K562 (cell line): ENCODE data around the gene NXF3. TPM values are rescaled to one million over a fixed set of nuclear protein-coding genes. Genes with fewer than 3 reads are reported as not detected.
A peak's percentile ranks its signal among the peaks of the same experiment; 100 is the strongest.

Source experiments
- CAMTA2 ChIP-seq: fragments of 250-450 bp; sonication (Bioruptor Pico); conservative IDR thresholded peaks from 2 replicates; pipeline ENCODE4 v1.5.1; 2022
- DDX20 ChIP-seq: fragments of 450-650 bp; IDR thresholded peaks from 2 replicates; pipeline ENCODE4 v1.6.1; 2016; ENCODE audit warnings: missing genetic modification characterization, low read depth, mild to moderate bottlenecking, missing compliant biosample characterization, moderate library complexity
- FOXK1 ChIP-seq: sonication (generic); formaldehyde crosslinking; IDR thresholded peaks from 2 replicates; pipeline ENCODE4 v1.8.0; 2022; ENCODE audit warnings: missing genetic modification reagents, mild to moderate bottlenecking, borderline replicate concordance
- GABPB2 ChIP-seq: fragments of 250-450 bp; sonication (Bioruptor Pico); conservative IDR thresholded peaks from 2 replicates; pipeline ENCODE4 v1.5.1; 2021; ENCODE audit warnings: mild to moderate bottlenecking
- HDAC1 ChIP-seq, 2 experiments: fragments of 450-650 bp; IDR thresholded peaks; 2 replicates each; pipeline ENCODE4 v1.6.1; 2016 to 2017; ENCODE audit warnings: inconsistent platforms in 1 of 2, mild to moderate bottlenecking in 1 of 2, moderate library complexity in 1 of 2
- HMGN3 ChIP-seq: IDR thresholded peaks from 2 replicates; pipeline ENCODE4 v1.6.1; 2011; ENCODE audit warnings: borderline replicate concordance, low read depth, mild to moderate bottlenecking, mixed read lengths, low read length; ENCODE audit not compliant: insufficient read length; ENCODE audit errors: extremely low read depth
- KLF1 ChIP-seq: fragments of 450-650 bp; IDR thresholded peaks from 2 replicates; pipeline ENCODE4 v1.6.1; 2016; ENCODE audit warnings: missing genetic modification characterization, missing compliant biosample characterization
- MYBL2 ChIP-seq, 2 experiments: fragments of 450-650 bp in 1 of 2; sonication (generic) in 1 of 2; formaldehyde crosslinking in 1 of 2; IDR thresholded peaks; 2 replicates each; pipeline versions ENCODE4 v1.6.1 to v1.8.1; 2017 to 2022; ENCODE audit warnings: borderline replicate concordance in 1 of 2, inconsistent platforms in 1 of 2, low read depth in 1 of 2, mild to moderate bottlenecking in 1 of 2, missing genetic modification reagents in 1 of 2, moderate library complexity in 1 of 2
- POLR2H ChIP-seq: IDR thresholded peaks from 2 replicates; pipeline ENCODE4 v1.6.1; 2016; ENCODE audit warnings: missing genetic modification characterization, low read depth, mild to moderate bottlenecking, control low read depth, missing compliant biosample characterization, moderate library complexity
- SAP30 ChIP-seq: fragments of 200-600 bp; sonication (generic); IDR thresholded peaks from 2 replicates; pipeline ENCODE4 v1.6.1; 2012; ENCODE audit warnings: borderline replicate concordance, low read depth, mild to moderate bottlenecking, moderate library complexity, low read length, control low read depth, inconsistent platforms; ENCODE audit not compliant: insufficient read depth, poor library complexity, severe bottlenecking
- SMAD4 ChIP-seq: fragments of 250-450 bp; sonication (Bioruptor Pico); conservative IDR thresholded peaks from 2 replicates; pipeline ENCODE4 v1.8.0; 2021; ENCODE audit warnings: inconsistent platforms, mild to moderate bottlenecking, moderate library complexity
- SNIP1 ChIP-seq: fragments of 450-650 bp; IDR thresholded peaks from 2 replicates; pipeline ENCODE4 v1.7.1; 2017; ENCODE audit warnings: low read depth, mild to moderate bottlenecking
- ZC3H11A ChIP-seq: IDR thresholded peaks from 2 replicates; pipeline ENCODE4 v1.6.1; 2012; ENCODE audit warnings: low read depth, low read length, improper control_type of control experiment
- ZNF239 ChIP-seq: fragments of 250-450 bp; sonication (Bioruptor Pico); IDR thresholded peaks from 2 replicates; pipeline ENCODE4 v1.4.0; 2020; ENCODE audit warnings: mild to moderate bottlenecking
- polyA plus RNA-seq, 8 experiments: library from polyadenylated mRNA; depleted of rRNA in 4 of 8; stranded (reverse) in 5 of 8; unstranded in 3 of 8; fragments of >200 nt; fragmentation: Nextera tagmentation in 2 of 8; fragmentation: Illumina TruSeq in 1 of 8; extraction: Ambion mirVana in 2 of 8; extraction: Trizol in 1 of 8; gene quantifications; 2 replicates each; pipeline versions ENCODE4 v1.2.1 to v1.2.3, GENCODE V29; 2011 to 2014; ENCODE audit warnings: inconsistent platforms in 1 of 8, missing spikeins in 1 of 8
- total RNA-seq, 7 experiments: library from RNA; depleted of rRNA in 6 of 7; stranded (reverse); fragments of >200 nt in 6 of 7; fragmentation: Illumina TruSeq in 2 of 7; extraction: Trizol in 2 of 7; gene quantifications; 2 replicates each; pipeline versions ENCODE4 v1.2.1 to v1.2.3, GENCODE V29; 2011 to 2021; ENCODE audit warnings: low replicate concordance in 1 of 7
- TF ChIP-seq, protein P1 (sequence below): fragments of 250-450 bp; sonication (Bioruptor Pico); IDR thresholded peaks from 2 replicates; pipeline ENCODE4 v1.4.0; 2020; ENCODE audit warnings: mild to moderate bottlenecking
- TF ChIP-seq, protein P2 (sequence below), 3 experiments: IDR thresholded peaks in 2 of 3; conservative IDR thresholded peaks in 1 of 3; 2 replicates each; pipeline ENCODE4 v1.5.1; 2011 to 2012; ENCODE audit warnings: low read length in 3 of 3, mild to moderate bottlenecking in 3 of 3, control low read depth in 2 of 3, improper control_type of control experiment in 1 of 3, inconsistent platforms in 1 of 3, low read depth in 1 of 3, mixed read lengths in 1 of 3, moderate library complexity in 1 of 3; ENCODE audit not compliant: insufficient read depth in 2 of 3
- TF ChIP-seq, protein P3 (sequence below): fragments of 450-650 bp; formaldehyde crosslinking; conservative IDR thresholded peaks from 2 replicates; pipeline ENCODE4 v1.4.0; 2022; ENCODE audit warnings: mild to moderate bottlenecking, missing genetic modification characterization
- TF ChIP-seq, protein P4 (sequence below): sonication (generic); formaldehyde crosslinking; IDR thresholded peaks from 2 replicates; pipeline ENCODE4 v1.8.1; 2023; ENCODE audit warnings: mild to moderate bottlenecking, missing genetic modification reagents, moderate library complexity
- TF ChIP-seq, protein P5 (sequence below): fragments of 450-650 bp; formaldehyde crosslinking; IDR thresholded peaks from 2 replicates; pipeline ENCODE4 v1.4.0; 2022; ENCODE audit warnings: missing genetic modification characterization

The NXF3 gene
- total and polyA plus RNA-seq, 9 of the 15 experiments (the other 6 are each of a cell fraction or from before 2014, with no cell fraction given): 0.18 to 0.40 (median 0.28) TPM; not detected in 2

DNA sequence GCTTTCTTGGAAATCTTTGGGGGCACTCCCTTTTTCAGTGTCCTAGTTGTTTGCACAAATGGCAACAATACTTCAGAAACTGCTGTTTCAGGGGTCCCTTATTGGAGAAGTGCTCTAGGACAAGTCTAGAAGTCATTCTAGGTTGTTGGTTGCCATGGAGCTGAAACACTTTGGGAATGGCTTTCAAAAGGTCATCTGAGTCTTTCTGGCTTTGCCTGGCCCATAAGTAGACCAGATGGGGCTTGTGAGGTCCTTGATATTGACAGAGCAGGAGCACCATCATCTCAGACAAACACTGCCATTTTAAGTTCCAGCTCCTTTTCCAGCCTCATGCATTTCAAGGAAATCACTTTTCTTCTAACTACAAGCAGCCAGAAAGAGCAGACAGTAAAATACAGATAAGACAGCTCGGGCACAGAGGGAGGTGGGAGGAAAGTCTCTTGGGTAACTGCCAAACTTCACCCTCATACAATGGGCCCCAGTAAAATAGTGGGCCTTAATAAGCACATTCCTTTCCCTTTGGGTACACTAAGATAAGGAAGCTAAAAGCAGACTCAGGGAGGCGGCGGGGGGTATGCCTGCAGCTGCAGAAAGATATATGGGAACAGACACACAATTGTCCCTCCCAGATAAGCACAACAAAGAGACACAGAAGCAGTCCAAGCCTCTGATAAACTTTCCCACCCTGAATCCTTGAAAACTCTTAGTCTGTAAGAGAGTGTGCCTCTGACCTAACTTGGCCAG is 8.5 kb upstream of the NXF3 start (continued):
- TF ChIP-seq SMAD4 (CRISPR knock-in tag): peak; percentile 100
- TF ChIP-seq HDAC1 (IDR thresholded peaks at IDR 0.05): peak; percentile 49 to 92; a peak in 2 of 4 replicates
- TF ChIP-seq, protein P1, sequence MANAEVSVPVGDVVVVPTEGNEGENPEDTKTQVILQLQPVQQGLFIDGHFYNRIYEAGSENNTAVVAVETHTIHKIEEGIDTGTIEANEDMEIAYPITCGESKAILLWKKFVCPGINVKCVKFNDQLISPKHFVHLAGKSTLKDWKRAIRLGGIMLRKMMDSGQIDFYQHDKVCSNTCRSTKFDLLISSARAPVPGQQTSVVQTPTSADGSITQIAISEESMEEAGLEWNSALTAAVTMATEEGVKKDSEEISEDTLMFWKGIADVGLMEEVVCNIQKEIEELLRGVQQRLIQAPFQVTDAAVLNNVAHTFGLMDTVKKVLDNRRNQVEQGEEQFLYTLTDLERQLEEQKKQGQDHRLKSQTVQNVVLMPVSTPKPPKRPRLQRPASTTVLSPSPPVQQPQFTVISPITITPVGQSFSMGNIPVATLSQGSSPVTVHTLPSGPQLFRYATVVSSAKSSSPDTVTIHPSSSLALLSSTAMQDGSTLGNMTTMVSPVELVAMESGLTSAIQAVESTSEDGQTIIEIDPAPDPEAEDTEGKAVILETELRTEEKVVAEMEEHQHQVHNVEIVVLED (CRISPR knock-in tag): 0 out of 2 replicates have a peak, but pooled peaks have one; percentile 21
- TF ChIP-seq POLR2H (tag): peak; percentile 17; the same call in 1 of the 2 replicates
- no peak for TF ChIP-seq CAMTA2 (CRISPR knock-in tag)
- no peak for TF ChIP-seq SNIP1
- TF ChIP-seq, protein P2, sequence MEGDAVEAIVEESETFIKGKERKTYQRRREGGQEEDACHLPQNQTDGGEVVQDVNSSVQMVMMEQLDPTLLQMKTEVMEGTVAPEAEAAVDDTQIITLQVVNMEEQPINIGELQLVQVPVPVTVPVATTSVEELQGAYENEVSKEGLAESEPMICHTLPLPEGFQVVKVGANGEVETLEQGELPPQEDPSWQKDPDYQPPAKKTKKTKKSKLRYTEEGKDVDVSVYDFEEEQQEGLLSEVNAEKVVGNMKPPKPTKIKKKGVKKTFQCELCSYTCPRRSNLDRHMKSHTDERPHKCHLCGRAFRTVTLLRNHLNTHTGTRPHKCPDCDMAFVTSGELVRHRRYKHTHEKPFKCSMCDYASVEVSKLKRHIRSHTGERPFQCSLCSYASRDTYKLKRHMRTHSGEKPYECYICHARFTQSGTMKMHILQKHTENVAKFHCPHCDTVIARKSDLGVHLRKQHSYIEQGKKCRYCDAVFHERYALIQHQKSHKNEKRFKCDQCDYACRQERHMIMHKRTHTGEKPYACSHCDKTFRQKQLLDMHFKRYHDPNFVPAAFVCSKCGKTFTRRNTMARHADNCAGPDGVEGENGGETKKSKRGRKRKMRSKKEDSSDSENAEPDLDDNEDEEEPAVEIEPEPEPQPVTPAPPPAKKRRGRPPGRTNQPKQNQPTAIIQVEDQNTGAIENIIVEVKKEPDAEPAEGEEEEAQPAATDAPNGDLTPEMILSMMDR (IDR thresholded peaks at IDR 0.05 in 2 of 3, conservative IDR thresholded peaks at IDR 0.05 in 1 of 3; ENCODE audit: insufficient read depth in 2 of 3, low read depth in 1 of 3, low read length in 3 of 3): no peak
- TF ChIP-seq, protein P3, sequence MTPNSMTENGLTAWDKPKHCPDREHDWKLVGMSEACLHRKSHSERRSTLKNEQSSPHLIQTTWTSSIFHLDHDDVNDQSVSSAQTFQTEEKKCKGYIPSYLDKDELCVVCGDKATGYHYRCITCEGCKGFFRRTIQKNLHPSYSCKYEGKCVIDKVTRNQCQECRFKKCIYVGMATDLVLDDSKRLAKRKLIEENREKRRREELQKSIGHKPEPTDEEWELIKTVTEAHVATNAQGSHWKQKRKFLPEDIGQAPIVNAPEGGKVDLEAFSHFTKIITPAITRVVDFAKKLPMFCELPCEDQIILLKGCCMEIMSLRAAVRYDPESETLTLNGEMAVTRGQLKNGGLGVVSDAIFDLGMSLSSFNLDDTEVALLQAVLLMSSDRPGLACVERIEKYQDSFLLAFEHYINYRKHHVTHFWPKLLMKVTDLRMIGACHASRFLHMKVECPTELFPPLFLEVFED (CRISPR knock-in tag): no peak
- TF ChIP-seq FOXK1 (CRISPR knock-in tag): no peak
- TF ChIP-seq MYBL2 (IDR thresholded peaks at IDR 0.05; ENCODE audit: low read depth): no peak
- no peak for TF ChIP-seq MYBL2 (CRISPR knock-in tag; IDR thresholded peaks at IDR 0.05; ENCODE audit: borderline replicate concordance)
- no peak for TF ChIP-seq DDX20 (tag)
- TF ChIP-seq, protein P4, sequence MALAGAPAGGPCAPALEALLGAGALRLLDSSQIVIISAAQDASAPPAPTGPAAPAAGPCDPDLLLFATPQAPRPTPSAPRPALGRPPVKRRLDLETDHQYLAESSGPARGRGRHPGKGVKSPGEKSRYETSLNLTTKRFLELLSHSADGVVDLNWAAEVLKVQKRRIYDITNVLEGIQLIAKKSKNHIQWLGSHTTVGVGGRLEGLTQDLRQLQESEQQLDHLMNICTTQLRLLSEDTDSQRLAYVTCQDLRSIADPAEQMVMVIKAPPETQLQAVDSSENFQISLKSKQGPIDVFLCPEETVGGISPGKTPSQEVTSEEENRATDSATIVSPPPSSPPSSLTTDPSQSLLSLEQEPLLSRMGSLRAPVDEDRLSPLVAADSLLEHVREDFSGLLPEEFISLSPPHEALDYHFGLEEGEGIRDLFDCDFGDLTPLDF (CRISPR knock-in tag): no peak
- TF ChIP-seq, protein P5, sequence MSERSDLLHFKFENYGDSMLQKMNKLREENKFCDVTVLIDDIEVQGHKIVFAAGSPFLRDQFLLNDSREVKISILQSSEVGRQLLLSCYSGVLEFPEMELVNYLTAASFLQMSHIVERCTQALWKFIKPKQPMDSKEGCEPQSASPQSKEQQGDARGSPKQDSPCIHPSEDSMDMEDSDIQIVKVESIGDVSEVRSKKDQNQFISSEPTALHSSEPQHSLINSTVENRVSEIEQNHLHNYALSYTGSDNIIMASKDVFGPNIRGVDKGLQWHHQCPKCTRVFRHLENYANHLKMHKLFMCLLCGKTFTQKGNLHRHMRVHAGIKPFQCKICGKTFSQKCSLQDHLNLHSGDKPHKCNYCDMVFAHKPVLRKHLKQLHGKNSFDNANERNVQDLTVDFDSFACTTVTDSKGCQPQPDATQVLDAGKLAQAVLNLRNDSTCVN (CRISPR knock-in tag): no peak
- TF ChIP-seq KLF1 (tag): no peak
- TF ChIP-seq SAP30: no peak
- TF ChIP-seq ZC3H11A: no peak
- TF ChIP-seq GABPB2 (CRISPR knock-in tag): no peak
- peak; percentile 40; the same call in 1 of the 2 replicates for TF ChIP-seq ZNF239 (CRISPR knock-in tag)
- peak; percentile 65 for TF ChIP-seq HMGN3
